SK-N-SH (cell line): Measurements from ENCODE around the gene LCN2. TPM values are rescaled to one million over a fixed set of nuclear protein-coding genes. Genes with fewer than 3 reads are reported as not detected.

Source experiments
- CTCF ChIA-PET: fragments of 300-600, 350-600 bp; formaldehyde crosslinking; extraction: SDS; loops from one replicate; lab custom pipeline; 2021; lab: Yijun Ruan, JAX
- POLR2A ChIA-PET: fragments of 350-600 bp; sonication (Branson Sonifier 250); formaldehyde crosslinking; extraction: SDS; loops from one replicate; lab custom pipeline; 2020; ENCODE audit warnings: antibody characterized with exemption, inconsistent platforms; lab: Yijun Ruan, JAX
- DNase-seq: peaks from one replicate; pipeline ENCODE4 v3.0.0; 2012
- H2AFZ ChIP-seq: fragments of 200-600 bp; sonication (generic); 2 replicates; pipeline ENCODE4 v1.8.1; 2016; ENCODE audit warnings: antibody characterized with exemption, mild to moderate bottlenecking, low read depth
- H3F3A ChIP-seq: fragments of 200-600 bp; sonication (generic); replicated peaks from 2 replicates; pipeline ENCODE3; 2016; ENCODE audit warnings: antibody characterized with exemption, mild to moderate bottlenecking; ENCODE audit not compliant: insufficient read depth
- H3K27ac ChIP-seq, 2 experiments: fragments of 200-500 bp in 1 of 2; fragments of 200-600 bp in 1 of 2; sonication (Bioruptor generic) in 1 of 2; sonication (generic), shearing (Covaris generic) in 1 of 2; 2 replicates each; pipeline versions ENCODE4 v1.5.1 to v1.6.1; 2014 to 2016; ENCODE audit warnings: low read depth in 2 of 2, inconsistent platforms in 1 of 2, low read length in 1 of 2, mild to moderate bottlenecking in 1 of 2, mixed read lengths in 1 of 2
- H3K27me3 ChIP-seq: fragments of 200-600 bp; sonication (generic), shearing (Covaris generic); 2 replicates; pipeline ENCODE4 v1.6.1; 2016; ENCODE audit warnings: mixed run types; ENCODE audit not compliant: insufficient read depth
- H3K36me3 ChIP-seq, 2 experiments: fragments of 200-500 bp in 1 of 2; fragments of 200-600 bp in 1 of 2; sonication (Bioruptor generic) in 1 of 2; sonication (generic) in 1 of 2; replicated peaks in 1 of 2; 2 replicates each; pipeline versions ENCODE3 to v1.5.1; 2014 to 2016; ENCODE audit warnings: low read length in 1 of 2, mild to moderate bottlenecking in 1 of 2; ENCODE audit not compliant: insufficient read depth in 2 of 2, control insufficient read depth in 1 of 2
- H3K4me1 ChIP-seq, 2 experiments: fragments of 200-500 bp in 1 of 2; fragments of 200-600 bp in 1 of 2; sonication (Bioruptor generic) in 1 of 2; sonication (generic), shearing (Covaris generic) in 1 of 2; 2 replicates each; pipeline versions ENCODE4 v1.5.1 to v1.6.1; 2014 to 2016; ENCODE audit warnings: low read depth in 1 of 2, low read length in 1 of 2, mixed run types in 1 of 2; ENCODE audit not compliant: insufficient read depth in 2 of 2, control insufficient read depth in 1 of 2
- H3K4me2 ChIP-seq: fragments of 200-600 bp; sonication (generic), shearing (Covaris generic); 2 replicates; pipeline ENCODE4 v1.6.1; 2017; ENCODE audit warnings: mixed run types
- H3K4me3 ChIP-seq, 2 experiments: fragments of 200-500 bp in 1 of 2; fragments of 200-600 bp in 1 of 2; sonication (Bioruptor generic) in 1 of 2; sonication (generic), shearing (Covaris generic) in 1 of 2; 2 replicates each; pipeline versions ENCODE4 v1.5.1 to v1.8.1; 2014 to 2016; ENCODE audit warnings: low read depth in 2 of 2, inconsistent platforms in 1 of 2, low read length in 1 of 2, mild to moderate bottlenecking in 1 of 2, mixed read lengths in 1 of 2, moderate library complexity in 1 of 2
- H3K79me2 ChIP-seq: fragments of 200-600 bp; sonication (generic); 2 replicates; pipeline ENCODE4 v1.8.1; 2017; ENCODE audit warnings: mild to moderate bottlenecking; ENCODE audit not compliant: insufficient read depth
- H3K9ac ChIP-seq: fragments of 200-600 bp; sonication (generic); 2 replicates; pipeline ENCODE4 v1.6.1; 2017; ENCODE audit warnings: mixed run types
- H3K9me2 ChIP-seq: fragments of 200-600 bp; sonication (generic); 2 replicates; pipeline ENCODE4 v1.6.1; 2017; ENCODE audit warnings: mixed run types
- H3K9me3 ChIP-seq: fragments of 200-600 bp; sonication (generic); 2 replicates; pipeline ENCODE4 v1.6.1; 2017; ENCODE audit warnings: mixed run types, mild to moderate bottlenecking, moderate library complexity
- H4K20me1 ChIP-seq: fragments of 200-600 bp; sonication (generic); 2 replicates; pipeline ENCODE4 v1.6.1; 2017; ENCODE audit warnings: mild to moderate bottlenecking, mixed run types; ENCODE audit not compliant: insufficient read depth
- CHD2 ChIP-seq: fragments of 150-350 bp; IDR thresholded peaks from 2 replicates; pipeline ENCODE4 v1.6.1; 2018; ENCODE audit warnings: low read length; ENCODE audit not compliant: partially characterized antibody
- FOXJ3 ChIP-seq: sonication (generic); formaldehyde crosslinking; IDR thresholded peaks from 2 replicates; pipeline ENCODE4 v1.5.1; 2020; ENCODE audit warnings: mild to moderate bottlenecking, missing genetic modification reagents
- JUND ChIP-seq: IDR thresholded peaks from 2 replicates; pipeline ENCODE4 v1.4.0; 2012
- MXI1 ChIP-seq: IDR thresholded peaks from 2 replicates; pipeline ENCODE4 v1.6.1; 2012; ENCODE audit warnings: mild to moderate bottlenecking, low read depth, low read length, improper control_type of control experiment
- NFIC ChIP-seq: IDR thresholded peaks from 2 replicates; pipeline ENCODE4 v1.4.0; 2012; ENCODE audit warnings: borderline replicate concordance
- NRF1 ChIP-seq: IDR thresholded peaks from 2 replicates; pipeline ENCODE4 v1.6.1; 2012; ENCODE audit warnings: low read depth, mild to moderate bottlenecking, low read length
- RAD21 ChIP-seq: IDR thresholded peaks from 2 replicates; pipeline ENCODE4 v1.6.1; 2012; ENCODE audit warnings: mild to moderate bottlenecking, low read length
- WGBS: methylation state at CpG from one replicate; pipeline ENCODE4 v1.1.6; 2017; ENCODE audit warnings: low lambda C conversion rate; 5-methylcytosine and 5-hydroxymethylcytosine counted together
- polyA plus RNA-seq, 3 experiments: library from polyadenylated mRNA; depleted of rRNA; stranded (reverse); fragments of >200 nt; gene quantifications; 2 replicates each; pipeline ENCODE4 v1.2.3, GENCODE V29; 2012
- TF ChIP-seq, protein P1 (sequence below): IDR thresholded peaks from 2 replicates; pipeline ENCODE4 v1.4.0; 2012; ENCODE audit warnings: low read depth, borderline replicate concordance
- TF ChIP-seq, protein P2 (sequence below): fragments of 200-600 bp; sonication (generic); IDR thresholded peaks from 2 replicates; pipeline ENCODE4 v1.6.1; 2017; ENCODE audit warnings: antibody characterized with exemption, mild to moderate bottlenecking, moderate library complexity
- TF ChIP-seq, protein P3 (sequence below): IDR thresholded peaks from 2 replicates; pipeline ENCODE4 v1.4.0; 2012; ENCODE audit warnings: low read depth, borderline replicate concordance
- TF ChIP-seq, protein P4 (sequence below): IDR thresholded peaks from 2 replicates; pipeline ENCODE4 v1.6.1; 2012; ENCODE audit warnings: mild to moderate bottlenecking, low read depth, low read length, moderate library complexity

LCN2 gene
- polyA plus RNA-seq, 1 of the 3 experiments (the other 2 are of a cell fraction), result not detected

DNA sequence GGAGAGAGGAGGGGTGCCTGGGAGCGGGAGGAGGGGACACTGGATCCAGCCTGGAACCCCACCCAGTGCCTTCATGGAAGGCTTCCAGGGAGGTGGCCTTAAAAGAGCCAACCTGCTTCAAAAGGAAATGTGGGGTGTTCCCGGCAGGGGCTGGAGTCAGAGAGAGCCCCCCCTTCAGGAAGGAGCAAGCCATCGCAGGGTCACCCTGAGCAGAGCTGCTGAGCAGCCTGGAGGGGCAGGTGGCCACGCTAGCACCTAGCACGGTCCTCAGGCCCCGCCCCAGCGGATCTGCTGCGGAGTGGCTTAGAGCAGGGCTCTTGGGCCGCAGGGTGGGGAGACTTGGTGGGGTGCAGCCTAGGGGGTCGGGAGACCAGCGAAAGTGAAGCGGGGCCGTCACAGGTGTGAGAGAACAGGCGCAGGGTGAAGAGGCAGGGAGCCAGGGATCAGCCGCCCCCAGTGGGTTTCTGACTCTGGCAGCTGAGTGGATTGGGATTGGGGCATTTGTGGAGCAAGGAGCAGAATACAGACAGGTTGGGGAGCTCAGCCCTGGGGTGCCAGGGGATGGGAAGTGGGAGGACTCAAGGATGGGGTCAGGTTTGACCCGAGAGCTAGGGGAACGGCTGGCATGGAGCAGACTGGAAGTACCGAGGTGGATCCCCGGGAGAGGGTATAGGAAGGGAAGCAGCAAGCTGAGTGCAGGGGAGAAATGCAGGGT lies 1.5 kb downstream of the LCN2 start:
- Histone ChIP-seq H4K20me1 (no peaks in the 10 kb centered on the region), H3K36me3 (no peaks in the 10 kb centered on the region), H3K4me2 (no peak overlapping the region), H2AFZ (no peak overlapping the region), H3K27ac (no peak overlapping the region), H3K9ac (no peak overlapping the region), H3K4me3 (no peak overlapping the region), H3K79me2 (no peaks in the 10 kb centered on the region), H3F3A (no peaks in the 10 kb centered on the region), H3K27me3 (no peaks in the 10 kb centered on the region), H3K9me2 (no peaks in the 10 kb centered on the region), H3K4me1 (no peaks in the 10 kb centered on the region; a peak in 1 of 4 replicates), H3K9me3 (no peaks in the 10 kb centered on the region)
- CTCF ChIA-PET, result interaction anchor here (0.9 to 4.4 kb wide), 3 partner anchors 33 to 103 kb away, joined by 3 to 20 read pairs (median 3); partner anchors contain the start of gene CIZ1
- peak; percentile 64 for DNase-seq
- 79% methylated on average over 17 of the region's 19 CpGs for WGBS
- no peak for TF ChIP-seq FOXJ3 (CRISPR knock-in tag)
- TF ChIP-seq, protein P1, sequence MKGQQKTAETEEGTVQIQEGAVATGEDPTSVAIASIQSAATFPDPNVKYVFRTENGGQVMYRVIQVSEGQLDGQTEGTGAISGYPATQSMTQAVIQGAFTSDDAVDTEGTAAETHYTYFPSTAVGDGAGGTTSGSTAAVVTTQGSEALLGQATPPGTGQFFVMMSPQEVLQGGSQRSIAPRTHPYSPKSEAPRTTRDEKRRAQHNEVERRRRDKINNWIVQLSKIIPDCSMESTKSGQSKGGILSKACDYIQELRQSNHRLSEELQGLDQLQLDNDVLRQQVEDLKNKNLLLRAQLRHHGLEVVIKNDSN, result no peak
- TF ChIP-seq CHD2, result no peak
- TF ChIP-seq, protein P2, sequence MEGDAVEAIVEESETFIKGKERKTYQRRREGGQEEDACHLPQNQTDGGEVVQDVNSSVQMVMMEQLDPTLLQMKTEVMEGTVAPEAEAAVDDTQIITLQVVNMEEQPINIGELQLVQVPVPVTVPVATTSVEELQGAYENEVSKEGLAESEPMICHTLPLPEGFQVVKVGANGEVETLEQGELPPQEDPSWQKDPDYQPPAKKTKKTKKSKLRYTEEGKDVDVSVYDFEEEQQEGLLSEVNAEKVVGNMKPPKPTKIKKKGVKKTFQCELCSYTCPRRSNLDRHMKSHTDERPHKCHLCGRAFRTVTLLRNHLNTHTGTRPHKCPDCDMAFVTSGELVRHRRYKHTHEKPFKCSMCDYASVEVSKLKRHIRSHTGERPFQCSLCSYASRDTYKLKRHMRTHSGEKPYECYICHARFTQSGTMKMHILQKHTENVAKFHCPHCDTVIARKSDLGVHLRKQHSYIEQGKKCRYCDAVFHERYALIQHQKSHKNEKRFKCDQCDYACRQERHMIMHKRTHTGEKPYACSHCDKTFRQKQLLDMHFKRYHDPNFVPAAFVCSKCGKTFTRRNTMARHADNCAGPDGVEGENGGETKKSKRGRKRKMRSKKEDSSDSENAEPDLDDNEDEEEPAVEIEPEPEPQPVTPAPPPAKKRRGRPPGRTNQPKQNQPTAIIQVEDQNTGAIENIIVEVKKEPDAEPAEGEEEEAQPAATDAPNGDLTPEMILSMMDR, result peak; percentile 44
- no peak for TF ChIP-seq MXI1
- TF ChIP-seq, protein P3, sequence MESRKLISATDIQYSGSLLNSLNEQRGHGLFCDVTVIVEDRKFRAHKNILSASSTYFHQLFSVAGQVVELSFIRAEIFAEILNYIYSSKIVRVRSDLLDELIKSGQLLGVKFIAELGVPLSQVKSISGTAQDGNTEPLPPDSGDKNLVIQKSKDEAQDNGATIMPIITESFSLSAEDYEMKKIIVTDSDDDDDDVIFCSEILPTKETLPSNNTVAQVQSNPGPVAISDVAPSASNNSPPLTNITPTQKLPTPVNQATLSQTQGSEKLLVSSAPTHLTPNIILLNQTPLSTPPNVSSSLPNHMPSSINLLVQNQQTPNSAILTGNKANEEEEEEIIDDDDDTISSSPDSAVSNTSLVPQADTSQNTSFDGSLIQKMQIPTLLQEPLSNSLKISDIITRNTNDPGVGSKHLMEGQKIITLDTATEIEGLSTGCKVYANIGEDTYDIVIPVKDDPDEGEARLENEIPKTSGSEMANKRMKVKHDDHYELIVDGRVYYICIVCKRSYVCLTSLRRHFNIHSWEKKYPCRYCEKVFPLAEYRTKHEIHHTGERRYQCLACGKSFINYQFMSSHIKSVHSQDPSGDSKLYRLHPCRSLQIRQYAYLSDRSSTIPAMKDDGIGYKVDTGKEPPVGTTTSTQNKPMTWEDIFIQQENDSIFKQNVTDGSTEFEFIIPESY, result no peak
- TF ChIP-seq NRF1, result no peak
- POLR2A ChIA-PET, result no interaction called here

DNA sequence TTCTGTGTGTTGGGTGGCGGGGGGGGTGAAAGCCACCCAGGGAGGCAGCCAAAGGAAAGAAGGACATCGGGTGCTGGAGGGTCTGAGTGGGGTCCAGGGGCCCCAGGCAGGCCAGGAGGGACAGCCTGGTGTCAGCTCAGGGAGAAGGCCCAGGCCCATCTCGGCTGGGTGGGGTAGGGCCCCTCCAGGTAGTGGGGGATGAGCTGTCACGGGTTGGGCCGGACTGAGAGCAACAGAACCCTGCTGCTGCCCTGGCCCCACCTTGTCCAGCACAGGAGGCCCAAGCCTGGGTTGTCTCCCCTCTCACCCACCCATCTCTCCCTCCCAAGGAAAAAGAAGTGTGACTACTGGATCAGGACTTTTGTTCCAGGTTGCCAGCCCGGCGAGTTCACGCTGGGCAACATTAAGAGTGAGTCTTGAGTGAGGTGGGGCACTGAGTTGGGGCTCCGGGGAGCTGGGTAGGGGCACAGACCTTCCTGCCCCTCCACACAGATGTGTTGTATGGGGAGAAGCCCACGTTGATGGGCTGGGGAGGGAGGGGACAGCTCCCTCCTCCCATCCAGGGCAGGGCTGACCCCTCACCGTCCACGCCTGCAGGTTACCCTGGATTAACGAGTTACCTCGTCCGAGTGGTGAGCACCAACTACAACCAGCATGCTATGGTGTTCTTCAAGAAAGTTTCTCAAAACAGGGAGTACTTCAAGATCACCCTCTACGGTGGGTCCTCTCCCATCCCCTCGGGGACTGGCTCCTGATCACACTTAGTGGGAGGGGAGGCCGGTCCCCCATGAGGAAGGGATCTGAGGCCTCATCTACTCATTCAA lies 2.3 kb downstream of the LCN2 start:
- H3K27me3 ChIP-seq, result no peaks in the 10 kb centered on the region
- WGBS, result 86% methylated on average over 9 of the region's 18 CpGs
- no peaks in the 10 kb centered on the region; a peak in 1 of 4 replicates for H3K4me1 ChIP-seq
- CTCF ChIA-PET, result interaction anchor here (0.9 to 4.4 kb wide), 3 partner anchors 34 to 208 kb away, joined by 3 to 20 read pairs (median 3); no protein-coding TSS in a partner anchor
- no peaks in the 10 kb centered on the region for H3K9me2 ChIP-seq
- H3K79me2 ChIP-seq, result no peaks in the 10 kb centered on the region
- H3F3A ChIP-seq, result no peaks in the 10 kb centered on the region
- TF ChIP-seq, protein P3, result no peak
- TF ChIP-seq JUND (no peak), NFIC (no peak), RAD21 (no peak)
- TF ChIP-seq, protein P4, sequence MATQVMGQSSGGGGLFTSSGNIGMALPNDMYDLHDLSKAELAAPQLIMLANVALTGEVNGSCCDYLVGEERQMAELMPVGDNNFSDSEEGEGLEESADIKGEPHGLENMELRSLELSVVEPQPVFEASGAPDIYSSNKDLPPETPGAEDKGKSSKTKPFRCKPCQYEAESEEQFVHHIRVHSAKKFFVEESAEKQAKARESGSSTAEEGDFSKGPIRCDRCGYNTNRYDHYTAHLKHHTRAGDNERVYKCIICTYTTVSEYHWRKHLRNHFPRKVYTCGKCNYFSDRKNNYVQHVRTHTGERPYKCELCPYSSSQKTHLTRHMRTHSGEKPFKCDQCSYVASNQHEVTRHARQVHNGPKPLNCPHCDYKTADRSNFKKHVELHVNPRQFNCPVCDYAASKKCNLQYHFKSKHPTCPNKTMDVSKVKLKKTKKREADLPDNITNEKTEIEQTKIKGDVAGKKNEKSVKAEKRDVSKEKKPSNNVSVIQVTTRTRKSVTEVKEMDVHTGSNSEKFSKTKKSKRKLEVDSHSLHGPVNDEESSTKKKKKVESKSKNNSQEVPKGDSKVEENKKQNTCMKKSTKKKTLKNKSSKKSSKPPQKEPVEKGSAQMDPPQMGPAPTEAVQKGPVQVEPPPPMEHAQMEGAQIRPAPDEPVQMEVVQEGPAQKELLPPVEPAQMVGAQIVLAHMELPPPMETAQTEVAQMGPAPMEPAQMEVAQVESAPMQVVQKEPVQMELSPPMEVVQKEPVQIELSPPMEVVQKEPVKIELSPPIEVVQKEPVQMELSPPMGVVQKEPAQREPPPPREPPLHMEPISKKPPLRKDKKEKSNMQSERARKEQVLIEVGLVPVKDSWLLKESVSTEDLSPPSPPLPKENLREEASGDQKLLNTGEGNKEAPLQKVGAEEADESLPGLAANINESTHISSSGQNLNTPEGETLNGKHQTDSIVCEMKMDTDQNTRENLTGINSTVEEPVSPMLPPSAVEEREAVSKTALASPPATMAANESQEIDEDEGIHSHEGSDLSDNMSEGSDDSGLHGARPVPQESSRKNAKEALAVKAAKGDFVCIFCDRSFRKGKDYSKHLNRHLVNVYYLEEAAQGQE, result no peak
- TF ChIP-seq, all 33 proteins: peak for 0
- Histone ChIP-seq H3K4me2 (no peak overlapping the region), H4K20me1 (no peaks in the 10 kb centered on the region), H3K27ac (no peak overlapping the region), H3K9me3 (no peaks in the 10 kb centered on the region), H3K36me3 (no peaks in the 10 kb centered on the region), H2AFZ (no peak overlapping the region), H3K9ac (no peak overlapping the region), H3K4me3 (no peak overlapping the region)
- POLR2A ChIA-PET, result no interaction called here
- no peak for DNase-seq
